Measurements from ENCODE around the gene TSC22D4.

The TSC22D4 gene

GRCh38 chr7:100483090-100483721, 4.2 kb upstream of the TSC22D4 start:
- H3K9me3 ChIP-seq (ENCODE audit: control extremely low read depth in 1 of 5, control insufficient read depth in 4 of 5, insufficient read depth in 2 of 5, low read depth in 1 of 5, low read length in 4 of 5) = no peaks in the 10 kb centered on the region
- peak; percentile 65 to 79 (median 75) for DNase-seq
- no peaks in the 10 kb centered on the region for H3K27me3 ChIP-seq (replicated peaks in 2 of 5; ENCODE audit: control insufficient read depth in 4 of 5, insufficient read depth in 5 of 5, low read length in 4 of 5)
- under 1% methylated on average over 72 of the region's 79 CpGs for WGBS (ENCODE audit: insufficient coverage)
- no peaks in the 10 kb centered on the region for H3K36me3 ChIP-seq (ENCODE audit: control insufficient read depth in 4 of 4, insufficient read depth in 4 of 4, low read length in 3 of 4)
- ChIA-PET POLR2A (no interaction called here), CTCF (interaction anchor here (0.8 to 10.5 kb wide), 16 partner anchors 10 to 103 kb away, joined by 3 to 142 read pairs (median 4); partner anchors contain the start of genes AGFG2, FBXO24, LRCH4 and SPACDR)
- H3K4me1 ChIP-seq (ENCODE audit: control extremely low read depth in 1 of 4, control insufficient read depth in 4 of 4, insufficient read depth in 4 of 4, low read length in 3 of 4) = peaks cover 0 to 18% (median 15%) of the 10 kb centered on the region in 4 experiments
- peak overlapping the region; percentile 18 to 76 (median 63) for H3K4me3 ChIP-seq (ENCODE audit: control insufficient read depth in 1 of 7, extremely low read depth in 1 of 7, insufficient read depth in 4 of 7, low read depth in 2 of 7, low read length in 6 of 7)
- H3K27ac ChIP-seq (ENCODE audit: insufficient read depth in 1 of 2, low read depth in 1 of 2, low read length in 2 of 2, poor library complexity in 1 of 2, severe bottlenecking in 2 of 2) = peak overlapping the region in 1 of 2 experiments; percentile 5

GRCh38 chr7:100482728-100483089, 3.7 kb upstream of the TSC22D4 start:
- POLR2A ChIA-PET = no interaction called here
- H3K4me3 ChIP-seq (ENCODE audit: control insufficient read depth in 1 of 7, extremely low read depth in 1 of 7, insufficient read depth in 4 of 7, low read depth in 2 of 7, low read length in 6 of 7) = peak overlapping the region; percentile 18 to 76 (median 63)
- CTCF ChIA-PET = interaction anchor here (0.8 to 10.5 kb wide), 16 partner anchors 9 to 104 kb away, joined by 3 to 142 read pairs (median 4); partner anchors contain the start of genes AGFG2, FBXO24, LRCH4 and SPACDR
- WGBS (ENCODE audit: insufficient coverage) = 51% methylated on average over 14 of the region's 14 CpGs
- H3K27me3 ChIP-seq (replicated peaks in 2 of 5; ENCODE audit: control insufficient read depth in 4 of 5, insufficient read depth in 5 of 5, low read length in 4 of 5) = no peaks in the 10 kb centered on the region
- DNase-seq = no peak
- H3K27ac ChIP-seq (ENCODE audit: insufficient read depth in 1 of 2, low read depth in 1 of 2, low read length in 2 of 2, poor library complexity in 1 of 2, severe bottlenecking in 2 of 2) = peak overlapping the region in 1 of 2 experiments; percentile 5
- peaks cover 0 to 18% (median 15%) of the 10 kb centered on the region in 4 experiments for H3K4me1 ChIP-seq (ENCODE audit: control extremely low read depth in 1 of 4, control insufficient read depth in 4 of 4, insufficient read depth in 4 of 4, low read length in 3 of 4)
- no peaks in the 10 kb centered on the region for H3K36me3 ChIP-seq (ENCODE audit: control insufficient read depth in 4 of 4, insufficient read depth in 4 of 4, low read length in 3 of 4)
- no peaks in the 10 kb centered on the region for H3K9me3 ChIP-seq (ENCODE audit: control extremely low read depth in 1 of 5, control insufficient read depth in 4 of 5, insufficient read depth in 2 of 5, low read depth in 1 of 5, low read length in 4 of 5)

GRCh38 chr7:100481466-100481865, 2.5 kb upstream of the TSC22D4 start:
- Histone ChIP-seq H3K4me3 (ENCODE audit: control insufficient read depth in 1 of 7, extremely low read depth in 1 of 7, insufficient read depth in 4 of 7, low read depth in 2 of 7, low read length in 6 of 7) (no peak overlapping the region), H3K27me3 (replicated peaks in 2 of 5; ENCODE audit: control insufficient read depth in 4 of 5, insufficient read depth in 5 of 5, low read length in 4 of 5) (no peaks in the 10 kb centered on the region), H3K4me1 (ENCODE audit: control extremely low read depth in 1 of 4, control insufficient read depth in 4 of 4, insufficient read depth in 4 of 4, low read length in 3 of 4) (peaks cover 2 to 30% (median 26%) of the 10 kb centered on the region in 4 experiments), H3K27ac (ENCODE audit: insufficient read depth in 1 of 2, low read depth in 1 of 2, low read length in 2 of 2, poor library complexity in 1 of 2, severe bottlenecking in 2 of 2) (no peak overlapping the region), H3K36me3 (ENCODE audit: control insufficient read depth in 4 of 4, insufficient read depth in 4 of 4, low read length in 3 of 4) (peaks cover 0 to 8% (median 0%) of the 10 kb centered on the region in 4 experiments), H3K9me3 (ENCODE audit: control extremely low read depth in 1 of 5, control insufficient read depth in 4 of 5, insufficient read depth in 2 of 5, low read depth in 1 of 5, low read length in 4 of 5) (no peaks in the 10 kb centered on the region)
- POLR2A ChIA-PET = no interaction called here
- CTCF ChIA-PET = interaction anchor here (1.3 to 10.5 kb wide), 5 partner anchors 8 to 81 kb away, joined by 3 to 142 read pairs (median 5); partner anchors contain the start of gene SPACDR
- WGBS (ENCODE audit: insufficient coverage) = 91% methylated on average over 1 of the region's 1 CpG
- no peak for DNase-seq

DNA sequence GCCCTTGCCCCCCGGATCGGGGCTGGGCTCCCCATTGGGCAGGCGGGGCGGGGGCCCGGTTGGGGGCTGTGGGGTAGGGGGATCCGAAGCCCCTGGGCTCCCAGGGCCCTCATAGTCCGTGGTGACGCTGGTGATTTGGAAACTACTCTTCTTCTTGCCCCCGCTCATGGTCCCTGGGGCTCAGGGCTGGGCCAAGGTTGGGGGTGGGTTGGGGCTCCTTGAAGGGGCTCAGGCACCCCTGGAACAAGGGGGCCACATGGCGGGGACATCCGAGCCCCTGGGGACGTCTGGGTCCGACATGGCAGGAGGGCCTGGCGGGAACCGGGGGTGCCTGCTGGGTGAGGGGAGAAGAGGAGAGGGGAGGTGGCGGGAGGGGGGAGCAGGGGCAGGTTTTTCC, 1.1 kb downstream of the TSC22D4 start:
- POLR2A ChIA-PET = interaction anchor here (0.6 to 0.7 kb wide), 3 partner anchors 413 to 1089 kb away, joined by 3 to 4 read pairs (median 3); no protein-coding TSS in a partner anchor
- DNase-seq = no peak
- 0% methylated on average over 2 of the region's 16 CpGs for WGBS (ENCODE audit: insufficient coverage)
- Histone ChIP-seq H3K36me3 (ENCODE audit: control insufficient read depth in 4 of 4, insufficient read depth in 4 of 4, low read length in 3 of 4) (peaks cover 0 to 37% (median 13%) of the 10 kb centered on the region in 4 experiments), H3K27me3 (replicated peaks in 2 of 5; ENCODE audit: control insufficient read depth in 4 of 5, insufficient read depth in 5 of 5, low read length in 4 of 5) (no peaks in the 10 kb centered on the region), H3K27ac (ENCODE audit: insufficient read depth in 1 of 2, low read depth in 1 of 2, low read length in 2 of 2, poor library complexity in 1 of 2, severe bottlenecking in 2 of 2) (peak overlapping the region; percentile 54 to 89), H3K4me1 (ENCODE audit: control extremely low read depth in 1 of 4, control insufficient read depth in 4 of 4, insufficient read depth in 4 of 4, low read length in 3 of 4) (peaks cover 2 to 56% (median 43%) of the 10 kb centered on the region in 4 experiments), H3K4me3 (ENCODE audit: control insufficient read depth in 1 of 7, extremely low read depth in 1 of 7, insufficient read depth in 4 of 7, low read depth in 2 of 7, low read length in 6 of 7) (peak overlapping the region; percentile 23 to 92 (median 85)), H3K9me3 (ENCODE audit: control extremely low read depth in 1 of 5, control insufficient read depth in 4 of 5, insufficient read depth in 2 of 5, low read depth in 1 of 5, low read length in 4 of 5) (no peaks in the 10 kb centered on the region)
- CTCF ChIA-PET = interaction anchor here (1.4 to 10.5 kb wide), 4 partner anchors 11 to 81 kb away, joined by 3 to 142 read pairs (median 18); partner anchors contain the start of gene SPACDR

DNA sequence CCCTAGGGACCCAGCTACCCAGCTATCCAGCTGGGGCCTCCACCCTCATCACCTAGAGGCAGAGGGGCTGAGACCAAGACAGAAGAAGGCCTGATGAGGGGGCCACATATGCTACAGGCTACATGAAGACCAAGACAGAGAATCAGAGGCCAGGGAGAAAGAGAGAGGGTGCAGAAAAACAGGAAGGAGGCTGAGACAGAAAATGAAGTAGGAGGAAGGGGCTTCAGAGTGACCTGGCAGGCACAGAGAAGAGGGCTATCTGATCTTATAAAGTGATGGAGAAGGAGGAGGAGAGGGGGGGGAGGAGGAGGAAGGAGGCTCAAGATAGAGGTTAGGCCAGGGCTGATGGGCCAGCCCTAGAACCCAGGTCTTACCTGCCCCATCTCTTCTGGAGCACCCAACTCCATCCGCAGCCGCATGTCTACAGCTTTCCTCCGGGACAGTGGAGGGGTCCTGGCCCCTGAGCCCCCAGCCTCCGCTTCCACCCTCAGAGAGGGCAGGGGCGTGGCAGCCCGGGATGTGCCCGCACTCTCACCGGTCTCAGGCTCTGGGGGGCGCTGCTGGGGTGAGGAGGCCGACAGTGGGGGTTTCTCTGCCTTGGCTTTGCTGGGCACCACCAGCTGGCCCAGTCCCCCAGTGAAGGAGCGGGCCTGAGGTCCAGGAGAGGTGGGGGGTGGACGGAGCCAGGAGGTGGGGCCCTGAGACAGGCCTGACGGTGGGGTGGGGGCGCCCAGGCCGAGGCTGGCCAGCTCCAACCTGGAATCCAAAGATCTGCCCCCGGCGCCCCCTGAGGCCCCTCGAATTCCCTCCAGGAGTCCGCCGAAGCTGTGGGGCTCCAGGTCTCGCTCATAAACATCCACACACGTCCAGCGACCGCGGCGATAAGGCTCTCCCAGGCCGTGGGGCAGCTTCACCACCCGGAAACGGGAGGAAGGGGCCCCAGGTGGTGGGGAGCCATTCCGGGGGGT, 1.8 kb downstream of the TSC22D4 start:
- Histone ChIP-seq H3K36me3 (ENCODE audit: control insufficient read depth in 4 of 4, insufficient read depth in 4 of 4, low read length in 3 of 4) (peaks cover 0 to 43% (median 16%) of the 10 kb centered on the region in 4 experiments), H3K27ac (ENCODE audit: insufficient read depth in 1 of 2, low read depth in 1 of 2, low read length in 2 of 2, poor library complexity in 1 of 2, severe bottlenecking in 2 of 2) (peak overlapping the region; percentile 54 to 89), H3K4me1 (ENCODE audit: control extremely low read depth in 1 of 4, control insufficient read depth in 4 of 4, insufficient read depth in 4 of 4, low read length in 3 of 4) (peaks cover 2 to 54% (median 43%) of the 10 kb centered on the region in 4 experiments), H3K27me3 (replicated peaks in 2 of 5; ENCODE audit: control insufficient read depth in 4 of 5, insufficient read depth in 5 of 5, low read length in 4 of 5) (no peaks in the 10 kb centered on the region), H3K9me3 (ENCODE audit: control extremely low read depth in 1 of 5, control insufficient read depth in 4 of 5, insufficient read depth in 2 of 5, low read depth in 1 of 5, low read length in 4 of 5) (no peaks in the 10 kb centered on the region), H3K4me3 (ENCODE audit: control insufficient read depth in 1 of 7, extremely low read depth in 1 of 7, insufficient read depth in 4 of 7, low read depth in 2 of 7, low read length in 6 of 7) (peak overlapping the region; percentile 23 to 92 (median 85))
- peak in 2 of 3 donors; percentile 38 to 51 for DNase-seq
- ChIA-PET POLR2A (interaction anchor here (0.6 to 0.7 kb wide), 3 partner anchors 414 to 1089 kb away, joined by 3 to 4 read pairs (median 3); no protein-coding TSS in a partner anchor), CTCF (interaction anchor here (0.7 to 10.5 kb wide), 7 partner anchors 10 to 84 kb away, joined by 3 to 142 read pairs (median 6); partner anchors contain the start of gene SPACDR)
- WGBS (ENCODE audit: insufficient coverage) = 5% methylated on average over 8 of the region's 30 CpGs

DNA sequence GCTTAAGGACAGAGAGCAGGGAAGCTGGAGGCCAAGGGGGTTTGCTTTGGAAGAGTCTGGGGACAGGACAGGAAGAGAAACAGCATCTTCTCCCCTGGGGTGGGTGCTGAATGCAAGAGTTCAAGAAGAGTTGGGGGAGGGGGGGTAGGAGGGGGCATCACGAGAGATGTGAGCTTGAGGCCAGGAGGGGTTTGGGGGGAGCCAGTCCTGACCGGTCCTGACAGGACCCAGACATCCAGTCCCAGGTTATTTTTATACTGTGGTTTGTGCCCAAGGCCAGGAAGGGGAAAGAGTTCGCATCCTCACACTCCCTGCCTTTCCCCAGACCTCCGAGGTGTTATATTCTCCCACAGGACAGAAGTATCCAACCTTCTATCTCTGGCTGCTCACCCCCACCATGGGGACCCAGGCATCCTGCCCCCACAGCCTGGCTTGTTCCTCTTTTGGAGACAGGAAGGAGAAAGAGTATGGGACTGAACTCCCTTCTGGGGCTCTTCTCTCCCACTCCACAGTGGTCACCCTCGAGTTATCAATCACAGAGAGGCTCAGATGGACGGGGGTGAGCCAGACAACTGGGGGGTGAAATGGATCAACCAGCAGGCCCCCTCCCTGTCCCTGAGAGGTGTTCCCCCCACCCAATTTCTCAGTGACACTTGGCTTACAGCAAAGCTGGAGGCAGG, 2.8 kb downstream of the TSC22D4 start:
- Histone ChIP-seq H3K9me3 (ENCODE audit: control extremely low read depth in 1 of 5, control insufficient read depth in 4 of 5, insufficient read depth in 2 of 5, low read depth in 1 of 5, low read length in 4 of 5) (no peaks in the 10 kb centered on the region), H3K4me3 (ENCODE audit: control insufficient read depth in 1 of 7, extremely low read depth in 1 of 7, insufficient read depth in 4 of 7, low read depth in 2 of 7, low read length in 6 of 7) (peak overlapping the region in 6 of 7 experiments; percentile 62 to 92 (median 88)), H3K27ac (ENCODE audit: insufficient read depth in 1 of 2, low read depth in 1 of 2, low read length in 2 of 2, poor library complexity in 1 of 2, severe bottlenecking in 2 of 2) (peak overlapping the region in 1 of 2 experiments; percentile 89), H3K27me3 (replicated peaks in 2 of 5; ENCODE audit: control insufficient read depth in 4 of 5, insufficient read depth in 5 of 5, low read length in 4 of 5) (no peaks in the 10 kb centered on the region), H3K4me1 (ENCODE audit: control extremely low read depth in 1 of 4, control insufficient read depth in 4 of 4, insufficient read depth in 4 of 4, low read length in 3 of 4) (peaks cover 2 to 54% (median 43%) of the 10 kb centered on the region in 4 experiments), H3K36me3 (ENCODE audit: control insufficient read depth in 4 of 4, insufficient read depth in 4 of 4, low read length in 3 of 4) (peaks cover 0 to 50% (median 22%) of the 10 kb centered on the region in 4 experiments)
- POLR2A ChIA-PET = interaction anchor here (0.8 kb wide), 1 partner anchor 21 kb away, joined by 3 read pairs; no protein-coding TSS in a partner anchor
- CTCF ChIA-PET = interaction anchor here (0.9 to 10.5 kb wide), 10 partner anchors 9 to 216 kb away, joined by 3 to 142 read pairs (median 4); partner anchors contain the start of gene SPACDR
- WGBS (ENCODE audit: insufficient coverage) = 0% methylated on average over 2 of the region's 6 CpGs
- DNase-seq = no peak

All from common myeloid progenitor, CD34-positive (primary cell).